ENCODE results near the gene TTC14.

DNA sequence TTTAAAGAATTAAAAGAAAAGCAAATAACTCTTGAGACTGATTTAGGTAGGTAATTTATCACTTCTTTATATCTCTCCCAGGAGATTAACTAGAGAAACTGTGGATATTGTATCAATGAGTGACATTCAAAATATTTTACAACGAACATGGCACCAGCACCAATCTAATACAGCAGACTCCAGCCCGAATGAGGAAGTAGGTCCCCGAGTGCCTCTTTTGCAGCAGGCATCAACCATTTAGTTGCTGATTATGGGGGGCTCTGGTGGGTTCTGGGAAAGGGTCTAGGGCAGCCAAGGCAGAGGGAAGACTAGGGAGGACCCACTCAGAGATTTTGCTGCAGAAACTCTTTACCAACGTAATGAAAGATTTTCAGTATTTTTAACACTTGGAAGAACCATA, 31.7 kb upstream of the TTC14 start:
- TF ChIP-seq, protein P1, sequence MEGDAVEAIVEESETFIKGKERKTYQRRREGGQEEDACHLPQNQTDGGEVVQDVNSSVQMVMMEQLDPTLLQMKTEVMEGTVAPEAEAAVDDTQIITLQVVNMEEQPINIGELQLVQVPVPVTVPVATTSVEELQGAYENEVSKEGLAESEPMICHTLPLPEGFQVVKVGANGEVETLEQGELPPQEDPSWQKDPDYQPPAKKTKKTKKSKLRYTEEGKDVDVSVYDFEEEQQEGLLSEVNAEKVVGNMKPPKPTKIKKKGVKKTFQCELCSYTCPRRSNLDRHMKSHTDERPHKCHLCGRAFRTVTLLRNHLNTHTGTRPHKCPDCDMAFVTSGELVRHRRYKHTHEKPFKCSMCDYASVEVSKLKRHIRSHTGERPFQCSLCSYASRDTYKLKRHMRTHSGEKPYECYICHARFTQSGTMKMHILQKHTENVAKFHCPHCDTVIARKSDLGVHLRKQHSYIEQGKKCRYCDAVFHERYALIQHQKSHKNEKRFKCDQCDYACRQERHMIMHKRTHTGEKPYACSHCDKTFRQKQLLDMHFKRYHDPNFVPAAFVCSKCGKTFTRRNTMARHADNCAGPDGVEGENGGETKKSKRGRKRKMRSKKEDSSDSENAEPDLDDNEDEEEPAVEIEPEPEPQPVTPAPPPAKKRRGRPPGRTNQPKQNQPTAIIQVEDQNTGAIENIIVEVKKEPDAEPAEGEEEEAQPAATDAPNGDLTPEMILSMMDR (IDR thresholded peaks at IDR 0.05) = no peak
- TF ChIP-seq POLR2AphosphoS5 (IDR thresholded peaks at IDR 0.05; ENCODE audit: insufficient read depth in 1 of 2, low read depth in 1 of 2) = no peak

Data from vagina (tissue), 2 donors.